Subcutaneous abdominal adipose tissue (tissue), 5 donors: Measurements from ENCODE around the gene EFR3B.

Source experiments
- H3K27ac ChIP-seq: one replicate; pipeline ENCODE4 v1.7.0; 2013; ENCODE audit warnings: low read depth, mild to moderate bottlenecking, inconsistent platforms, low read length, moderate library complexity
- H3K27me3 ChIP-seq, 5 donors: one replicate each; pipeline ENCODE4 v1.7.0; 2013; ENCODE audit warnings: low read length in 5 of 5, inconsistent platforms in 1 of 5; ENCODE audit not compliant: control insufficient read depth in 5 of 5, insufficient read depth in 4 of 5
- H3K36me3 ChIP-seq, 5 donors: one replicate each; pipeline ENCODE4 v1.7.0; 2013; ENCODE audit warnings: low read length in 5 of 5; ENCODE audit not compliant: control insufficient read depth in 5 of 5, insufficient read depth in 5 of 5
- H3K4me1 ChIP-seq, 5 donors: one replicate each; pipeline ENCODE4 v1.7.0; 2013; ENCODE audit warnings: low read length in 5 of 5, mild to moderate bottlenecking in 3 of 5, moderate library complexity in 1 of 5; ENCODE audit not compliant: control insufficient read depth in 5 of 5, insufficient read depth in 5 of 5
- H3K4me3 ChIP-seq, 5 donors: one replicate each; pipeline ENCODE4 v1.7.0; 2013; ENCODE audit warnings: low read length in 5 of 5, low read depth in 1 of 5
- H3K9ac ChIP-seq, 5 donors: one replicate each; pipeline ENCODE4 v1.7.0; 2013; ENCODE audit warnings: low read length in 5 of 5, mild to moderate bottlenecking in 4 of 5, moderate library complexity in 3 of 5
- H3K9me3 ChIP-seq, 5 donors: one replicate each; pipeline ENCODE4 v1.7.0; 2013; ENCODE audit warnings: low read length in 5 of 5; ENCODE audit not compliant: control insufficient read depth in 5 of 5
- donor health status: healthy.
- donor health status: healthy.
- donor health status: healthy.
- donor health status: healthy.
- donor health status: healthy.

The EFR3B gene

DNA sequence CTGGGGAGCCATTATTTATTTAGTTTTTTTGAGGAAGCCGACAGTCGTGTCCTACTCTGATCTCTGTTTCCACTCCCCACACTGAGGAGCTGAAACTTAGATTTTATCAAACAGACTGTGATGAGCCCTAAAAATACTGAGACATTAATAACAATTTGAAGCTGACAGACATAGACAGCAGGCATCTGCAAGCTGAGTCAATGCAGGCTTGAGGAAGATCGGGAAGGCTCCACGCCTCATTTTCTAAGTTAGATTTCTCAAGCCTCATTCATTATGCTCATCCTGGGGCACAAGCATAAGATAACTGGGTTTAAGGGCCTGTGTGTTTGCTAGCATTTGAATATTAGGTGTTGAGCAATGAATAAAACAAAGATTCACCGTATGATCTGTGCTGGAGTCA lies 26.3 kb downstream of the EFR3B start:
- Histone ChIP-seq H3K9ac (no peak overlapping the region), H3K27ac (no peak overlapping the region), H3K36me3 (no peaks in the 10 kb centered on the region), H3K4me1 (peaks cover 4 to 17% (median 14%) of the 10 kb centered on the region in 5 donors), H3K9me3 (peaks cover 0 to 9% (median 7%) of the 10 kb centered on the region in 5 donors), H3K27me3 (no peaks in the 10 kb centered on the region), H3K4me3 (no peak overlapping the region)

DNA sequence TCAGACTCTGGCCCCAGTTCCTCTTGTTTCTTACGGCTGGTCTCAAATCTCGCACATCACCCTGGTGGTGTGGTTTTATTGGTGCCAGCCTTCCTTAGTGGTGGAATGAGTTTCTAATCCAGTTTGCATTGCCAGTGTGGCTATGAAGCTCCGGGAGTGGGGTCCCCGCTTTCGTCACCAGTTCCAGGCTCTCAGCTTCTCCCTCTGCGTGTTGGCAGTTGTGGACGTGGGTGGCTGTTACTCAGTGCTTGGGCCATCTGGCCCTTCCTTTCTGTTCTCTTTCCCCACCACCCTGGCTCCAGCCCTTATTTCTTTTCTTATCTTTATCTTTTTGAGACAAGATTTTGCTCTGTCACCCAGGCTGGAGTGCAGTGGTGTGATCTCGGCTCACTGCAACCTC lies 30.1 kb downstream of the EFR3B start:
- no peak overlapping the region for H3K4me3 ChIP-seq
- H3K36me3 ChIP-seq = no peaks in the 10 kb centered on the region
- no peak overlapping the region for H3K9ac ChIP-seq
- H3K9me3 ChIP-seq = no peaks in the 10 kb centered on the region
- H3K27ac ChIP-seq = no peak overlapping the region
- peaks cover 0 to 12% (median 0%) of the 10 kb centered on the region in 5 donors for H3K4me1 ChIP-seq
- H3K27me3 ChIP-seq = peaks cover 0 to 2% (median 0%) of the 10 kb centered on the region in 5 donors

DNA sequence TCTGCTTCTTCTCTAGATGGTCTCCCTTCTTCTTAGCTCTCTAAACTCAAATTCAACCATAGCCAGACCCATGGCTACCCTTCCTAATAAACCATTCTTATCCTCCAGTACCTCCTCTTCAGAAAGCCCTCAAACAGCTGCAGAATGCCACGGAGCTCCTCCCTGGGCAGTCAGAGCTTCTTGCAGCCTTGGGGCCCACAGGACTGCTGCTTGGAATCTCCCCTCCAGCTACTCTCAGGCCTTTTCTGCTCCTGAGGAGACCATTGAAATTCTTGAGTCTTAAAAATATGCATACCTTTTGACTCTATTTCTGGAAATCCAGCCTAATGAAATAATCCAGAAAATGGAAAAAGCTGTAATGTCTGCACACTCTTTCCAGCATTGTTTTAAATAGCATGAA lies 30.7 kb downstream of the EFR3B start:
- peaks cover 0 to 2% (median 0%) of the 10 kb centered on the region in 5 donors for H3K27me3 ChIP-seq
- no peaks in the 10 kb centered on the region for H3K9me3 ChIP-seq
- H3K9ac ChIP-seq = no peak overlapping the region
- H3K27ac ChIP-seq = no peak overlapping the region
- no peak overlapping the region for H3K4me3 ChIP-seq
- no peaks in the 10 kb centered on the region for H3K36me3 ChIP-seq
- H3K4me1 ChIP-seq = peaks cover 0 to 15% (median 0%) of the 10 kb centered on the region in 5 donors

DNA sequence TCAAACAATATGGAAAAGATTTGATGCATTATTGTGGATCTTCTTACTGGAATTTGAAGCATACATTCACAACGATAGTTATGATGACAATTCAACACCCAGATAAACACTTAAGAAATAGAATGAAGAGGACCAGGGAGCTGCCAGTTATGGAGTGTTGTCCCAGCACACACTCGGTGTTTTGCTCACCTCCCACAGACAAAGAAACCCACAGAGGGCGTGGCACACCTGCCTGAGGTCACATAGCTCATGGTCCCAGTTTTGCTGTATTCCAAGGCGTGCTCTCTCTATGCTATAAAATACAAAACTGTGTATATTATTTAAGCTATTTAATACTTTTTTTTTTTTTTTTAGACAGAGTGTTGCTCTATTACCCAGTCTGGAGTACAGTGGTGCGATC lies 31.1 kb downstream of the EFR3B start:
- Histone ChIP-seq H3K36me3 (no peaks in the 10 kb centered on the region), H3K9me3 (no peaks in the 10 kb centered on the region), H3K27ac (no peak overlapping the region), H3K27me3 (peaks cover 0 to 2% (median 0%) of the 10 kb centered on the region in 5 donors), H3K4me1 (peaks cover 0 to 19% (median 0%) of the 10 kb centered on the region in 5 donors), H3K4me3 (no peak overlapping the region), H3K9ac (no peak overlapping the region)

DNA sequence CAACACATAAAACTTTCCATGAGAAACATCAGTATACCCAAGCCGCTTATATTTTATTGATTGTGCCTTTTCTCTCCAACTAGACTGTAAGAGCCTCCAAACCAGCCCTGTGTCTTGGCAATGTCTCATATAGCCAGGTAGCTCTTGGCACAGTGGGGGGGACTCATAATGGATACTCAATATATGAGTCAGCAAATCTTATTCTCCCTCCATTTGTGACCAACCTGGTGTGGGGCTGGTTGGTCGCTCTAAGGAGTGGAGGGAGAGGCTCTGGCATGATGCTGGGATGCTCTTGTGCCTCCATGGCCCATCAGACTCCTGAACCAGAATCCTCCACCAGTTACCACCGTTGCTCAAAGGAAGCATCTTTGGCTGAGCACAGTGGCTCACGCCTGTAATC lies 32.0 kb downstream of the EFR3B start:
- Histone ChIP-seq H3K4me1 (peaks cover 0 to 28% (median 0%) of the 10 kb centered on the region in 5 donors), H3K9me3 (no peaks in the 10 kb centered on the region), H3K36me3 (no peaks in the 10 kb centered on the region), H3K27ac (no peak overlapping the region), H3K4me3 (no peak overlapping the region), H3K27me3 (peaks cover 0 to 2% (median 0%) of the 10 kb centered on the region in 5 donors), H3K9ac (no peak overlapping the region)

DNA sequence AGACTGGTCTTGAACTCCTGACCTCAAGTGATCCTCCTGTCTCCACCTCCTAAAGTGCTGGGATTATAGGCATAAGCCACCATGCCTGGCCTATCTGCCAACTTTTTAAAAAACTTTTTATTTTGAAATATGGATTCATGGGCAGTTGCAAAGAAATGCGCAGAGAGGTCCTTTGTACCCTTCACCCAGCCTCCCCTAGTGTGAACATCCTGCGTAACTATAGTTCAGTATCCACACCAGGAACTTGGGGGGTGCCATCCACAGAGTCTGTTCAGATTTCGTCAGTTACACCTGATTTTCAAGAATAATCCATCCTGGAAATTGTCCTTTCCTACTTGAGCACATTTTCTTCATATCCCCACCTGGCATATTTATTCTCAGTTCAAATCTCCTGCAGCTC lies 33.0 kb downstream of the EFR3B start:
- Histone ChIP-seq H3K9ac (no peak overlapping the region), H3K27ac (no peak overlapping the region), H3K27me3 (peaks cover 0 to 2% (median 0%) of the 10 kb centered on the region in 5 donors), H3K4me3 (no peak overlapping the region), H3K36me3 (no peaks in the 10 kb centered on the region), H3K9me3 (no peaks in the 10 kb centered on the region), H3K4me1 (peaks cover 0 to 34% (median 0%) of the 10 kb centered on the region in 5 donors)

DNA sequence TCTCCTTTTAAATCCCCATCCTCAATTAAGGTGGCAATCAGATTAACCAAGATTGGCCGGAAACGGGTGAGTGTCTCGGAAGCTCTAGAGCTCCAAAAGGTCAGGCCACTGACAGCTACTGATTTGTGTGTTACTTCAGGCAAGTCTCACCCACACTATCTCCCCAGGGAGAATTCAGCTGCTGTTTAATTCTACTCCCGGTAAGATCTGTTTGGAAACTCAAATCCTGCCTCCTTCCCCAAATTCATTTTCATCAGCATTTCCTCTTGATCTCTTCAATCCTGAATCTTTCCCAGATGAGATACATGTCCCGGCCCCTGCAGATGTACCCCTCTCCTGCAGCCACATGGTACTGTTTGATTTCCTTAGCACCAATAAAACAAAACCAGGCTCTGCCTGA lies 34.9 kb downstream of the EFR3B start:
- H3K27ac ChIP-seq = peak overlapping the region; percentile 39
- H3K4me1 ChIP-seq = peaks cover 0 to 37% (median 3%) of the 10 kb centered on the region in 5 donors
- H3K9me3 ChIP-seq = no peaks in the 10 kb centered on the region
- H3K9ac ChIP-seq = no peak overlapping the region
- H3K36me3 ChIP-seq = no peaks in the 10 kb centered on the region
- H3K27me3 ChIP-seq = peaks cover 0 to 2% (median 0%) of the 10 kb centered on the region in 5 donors
- no peak overlapping the region for H3K4me3 ChIP-seq

DNA sequence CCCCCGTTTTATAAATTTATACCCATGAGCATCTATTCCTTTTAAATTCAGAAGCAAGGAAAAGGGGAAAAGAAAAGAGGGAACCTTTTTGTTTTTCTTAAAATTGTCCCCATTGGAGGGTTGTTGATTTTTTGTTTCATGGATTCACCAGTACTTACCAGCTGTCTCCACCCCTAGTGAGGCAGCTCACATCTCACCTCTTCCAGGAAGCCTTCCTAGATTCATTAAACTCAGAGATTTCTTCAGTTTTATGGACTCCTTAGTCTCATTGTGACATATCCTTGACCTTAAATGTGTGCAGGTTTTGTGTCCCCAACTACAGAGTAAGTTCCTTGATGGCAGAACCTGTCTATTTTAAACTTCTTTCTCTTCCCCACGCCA lies 35.9 kb downstream of the EFR3B start:
- Histone ChIP-seq H3K27ac (peak overlapping the region; percentile 51), H3K27me3 (peaks cover 0 to 2% (median 0%) of the 10 kb centered on the region in 5 donors), H3K4me3 (no peak overlapping the region), H3K36me3 (no peaks in the 10 kb centered on the region), H3K9me3 (no peaks in the 10 kb centered on the region), H3K4me1 (peaks cover 0 to 46% (median 13%) of the 10 kb centered on the region in 5 donors), H3K9ac (no peak overlapping the region)

DNA sequence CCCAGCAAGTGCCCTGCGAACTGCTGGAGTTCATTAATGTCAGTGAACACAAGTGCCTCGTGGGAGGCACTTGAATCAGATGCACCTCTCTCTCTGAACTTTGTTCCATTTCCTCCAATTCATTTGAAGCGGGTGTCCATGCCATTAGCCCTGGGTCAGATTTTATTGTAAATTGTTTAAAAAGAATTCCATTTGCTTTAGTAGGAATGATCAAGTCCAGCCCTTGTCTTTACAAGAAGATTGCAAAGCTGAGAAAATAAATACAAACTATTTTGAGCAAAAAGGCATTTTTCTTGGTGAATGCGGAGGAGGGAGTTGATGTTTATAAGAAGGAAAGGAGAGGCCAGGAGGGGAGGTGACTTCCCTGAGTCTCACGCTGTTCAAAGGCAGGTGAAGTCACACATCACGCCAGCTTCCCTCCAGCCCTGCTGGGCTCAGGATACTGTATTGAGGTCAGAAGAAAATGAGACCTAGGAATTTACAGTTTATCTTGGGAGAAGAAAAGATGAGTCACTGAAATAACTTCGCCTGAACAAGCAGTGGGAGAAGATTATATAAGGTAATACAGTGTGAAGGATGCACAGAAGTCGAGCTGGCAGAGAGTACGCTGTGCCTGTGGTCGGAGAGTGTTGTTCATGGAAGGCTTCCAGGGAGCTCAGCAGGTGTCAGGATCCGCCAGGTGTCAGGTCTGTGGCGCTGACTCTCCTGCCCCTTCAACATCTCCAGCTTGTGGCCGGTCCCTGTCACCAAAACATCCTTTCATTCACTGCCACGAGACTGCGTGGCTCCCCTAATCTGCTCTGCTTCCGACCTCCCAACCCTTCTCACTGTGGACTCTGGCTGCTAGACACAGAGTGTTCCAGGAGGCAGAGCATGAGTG lies 36.5 kb downstream of the EFR3B start:
- Histone ChIP-seq H3K27ac (peak overlapping the region; percentile 51), H3K27me3 (peaks cover 0 to 2% (median 0%) of the 10 kb centered on the region in 5 donors), H3K36me3 (no peaks in the 10 kb centered on the region), H3K9me3 (no peaks in the 10 kb centered on the region), H3K9ac (no peak overlapping the region), H3K4me1 (peaks cover 0 to 46% (median 13%) of the 10 kb centered on the region in 5 donors), H3K4me3 (peak overlapping the region in 1 of 5 donors; percentile 32)

DNA sequence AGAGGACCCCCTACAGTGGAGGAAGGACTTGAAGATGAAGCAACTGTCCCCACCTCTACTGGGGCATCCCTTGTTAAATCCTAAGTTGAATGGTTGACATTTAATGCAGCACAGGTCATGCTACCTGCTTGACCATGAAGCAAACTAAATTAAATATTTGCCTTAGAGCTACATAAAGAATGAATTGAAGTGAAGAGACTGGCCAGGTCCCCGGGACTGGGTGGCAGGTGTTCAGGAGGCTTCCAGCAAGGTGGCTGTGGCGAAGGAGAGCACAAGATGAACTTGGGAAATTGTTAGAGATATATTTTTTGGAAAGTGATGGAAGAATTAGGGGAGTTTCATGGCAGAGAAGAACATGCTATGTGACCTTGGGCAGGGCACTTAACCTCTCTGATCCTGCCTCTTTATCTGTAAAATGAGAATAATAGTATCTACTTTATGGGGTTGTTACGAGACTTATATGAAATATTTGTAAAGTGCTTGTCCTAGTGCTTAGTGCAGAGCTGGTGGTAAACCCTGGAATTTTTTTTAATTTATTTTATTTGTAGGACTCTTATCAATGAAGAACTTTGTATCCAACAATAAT lies 37.3 kb downstream of the EFR3B start:
- H3K4me3 ChIP-seq = peak overlapping the region in 1 of 5 donors; percentile 32
- peaks cover 0 to 2% (median 0%) of the 10 kb centered on the region in 5 donors for H3K27me3 ChIP-seq
- H3K36me3 ChIP-seq = no peaks in the 10 kb centered on the region
- peaks cover 0 to 49% (median 13%) of the 10 kb centered on the region in 5 donors for H3K4me1 ChIP-seq
- no peak overlapping the region for H3K9ac ChIP-seq
- no peak overlapping the region for H3K27ac ChIP-seq
- H3K9me3 ChIP-seq = no peaks in the 10 kb centered on the region
